GM21786 (cell line): ENCODE measurements around the gene AAMP.
A peak's percentile ranks its signal among the peaks of the same experiment; 100 is the strongest.

Experiments
- ATAC-seq: cut with Tn5 transposase; IDR thresholded peaks from one replicate; pipeline ENCODE4 v1.9.1; 2021; ENCODE audit not compliant: unreplicated experiment

The AAMP gene

DNA sequence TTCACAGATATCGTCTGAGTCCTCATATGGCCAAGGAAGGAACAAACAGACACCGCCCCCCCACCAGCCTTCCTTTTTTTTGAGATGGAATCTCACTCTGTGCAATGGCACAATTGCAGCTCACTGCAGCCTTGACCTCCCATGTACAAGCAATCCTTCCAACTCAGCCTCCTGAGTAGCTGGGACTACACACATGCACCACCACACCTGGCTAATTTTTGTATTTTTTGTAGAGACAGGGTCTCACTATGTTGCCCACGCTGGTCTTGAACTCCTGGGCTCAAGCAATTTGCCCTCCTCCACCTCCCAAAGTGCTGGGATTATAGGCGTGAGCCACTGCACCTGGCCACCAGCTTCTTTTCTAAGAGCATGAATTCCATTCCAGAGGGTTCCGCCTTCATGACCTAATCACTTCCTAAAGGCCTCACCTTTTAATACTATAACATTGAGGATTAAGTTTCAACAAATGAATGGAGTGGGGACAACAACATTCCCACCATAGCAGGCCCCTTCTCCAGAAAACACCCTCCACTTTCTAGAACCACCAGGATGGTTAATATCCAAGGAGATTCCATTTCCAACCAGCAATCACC, 24.6 kb upstream of the AAMP start:
- ATAC-seq = no peak

DNA sequence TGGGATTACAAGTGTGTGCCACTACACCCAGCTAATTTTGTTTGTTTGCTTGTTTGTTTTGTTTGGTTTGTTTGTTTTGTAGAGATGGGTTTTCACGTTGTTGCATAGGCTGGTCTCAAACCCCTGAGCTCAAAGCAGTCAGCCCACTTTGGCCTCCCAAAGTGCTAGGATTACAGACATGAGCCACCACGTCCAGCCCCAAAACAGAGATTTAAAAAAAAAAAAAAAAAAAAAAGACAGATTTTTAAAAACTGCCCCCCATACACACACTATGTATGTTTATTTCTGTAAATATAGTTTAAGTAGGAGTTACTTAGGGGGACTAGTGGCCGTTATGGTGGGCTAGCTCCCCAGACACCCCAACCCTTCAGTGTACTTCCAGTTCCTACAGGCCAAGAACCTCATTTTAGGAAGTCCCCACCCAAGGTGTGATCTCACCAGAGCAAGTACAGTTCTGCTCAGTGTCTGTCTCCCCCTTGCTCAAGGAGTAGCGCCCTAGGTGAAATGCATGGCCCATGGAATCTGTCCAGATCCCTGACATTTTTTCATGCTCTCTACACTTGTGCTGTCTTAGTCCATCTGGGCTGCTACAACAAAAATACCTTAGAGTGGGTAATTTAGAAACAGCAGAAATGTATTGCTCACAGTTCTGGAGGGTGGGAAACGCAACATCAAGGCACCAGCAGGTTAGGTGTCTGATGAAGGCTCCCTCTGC, 23.9 kb upstream of the AAMP start:
- no peak for ATAC-seq

DNA sequence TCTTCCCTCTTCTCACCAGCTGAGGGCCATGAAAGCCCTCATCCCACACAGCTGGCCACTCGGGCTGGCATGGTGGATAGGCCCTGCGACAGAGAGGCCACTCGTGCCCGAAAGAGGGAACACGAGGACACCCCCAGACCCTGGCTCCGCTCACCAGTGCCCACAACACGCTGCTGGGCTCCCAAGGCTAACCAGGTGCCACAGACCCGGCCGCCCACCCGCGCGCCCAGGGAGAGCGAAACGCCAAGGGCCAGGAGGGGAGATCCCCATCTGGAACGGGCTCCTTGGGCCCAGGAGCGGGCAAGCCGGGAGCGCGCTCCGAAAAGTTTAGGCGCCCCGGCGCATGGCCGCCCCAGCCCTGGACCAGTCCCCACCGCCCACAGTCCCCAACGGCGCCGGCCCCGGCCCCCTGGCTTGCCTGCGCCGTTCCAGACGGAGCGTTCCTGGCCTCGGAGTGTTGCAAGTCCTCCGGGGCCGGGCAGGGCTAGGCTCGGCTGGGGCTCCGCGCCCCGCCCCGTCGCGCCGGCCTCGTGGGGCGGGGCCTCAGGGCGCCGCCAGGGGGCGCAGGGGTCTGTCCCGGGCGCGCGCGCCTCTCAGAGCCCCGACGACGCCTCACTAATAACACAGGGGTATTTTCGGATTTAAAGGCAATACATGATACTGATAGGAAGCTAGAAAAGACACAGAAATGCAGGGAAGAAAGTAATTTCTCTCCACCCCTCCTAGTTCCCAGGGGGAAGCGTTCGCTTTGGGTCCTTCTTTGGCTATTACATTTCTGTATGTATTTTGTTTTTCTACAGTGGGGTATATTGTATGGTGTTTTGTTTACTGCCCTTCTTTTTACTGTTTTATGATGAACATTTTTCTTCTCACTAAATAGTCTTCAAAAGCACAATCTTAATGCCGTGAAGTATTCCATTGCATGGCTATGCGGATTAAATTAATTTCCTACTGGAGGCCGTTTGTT, 22.4 kb upstream of the AAMP start, which contains the start of gene TMBIM1:
TMBIM1 (minus strand) TSS at position 456 of the 967 bp plus-strand sequence. CDS start 10,362 bp downstream, outside the sequence.
- peak; percentile 42 for ATAC-seq

DNA sequence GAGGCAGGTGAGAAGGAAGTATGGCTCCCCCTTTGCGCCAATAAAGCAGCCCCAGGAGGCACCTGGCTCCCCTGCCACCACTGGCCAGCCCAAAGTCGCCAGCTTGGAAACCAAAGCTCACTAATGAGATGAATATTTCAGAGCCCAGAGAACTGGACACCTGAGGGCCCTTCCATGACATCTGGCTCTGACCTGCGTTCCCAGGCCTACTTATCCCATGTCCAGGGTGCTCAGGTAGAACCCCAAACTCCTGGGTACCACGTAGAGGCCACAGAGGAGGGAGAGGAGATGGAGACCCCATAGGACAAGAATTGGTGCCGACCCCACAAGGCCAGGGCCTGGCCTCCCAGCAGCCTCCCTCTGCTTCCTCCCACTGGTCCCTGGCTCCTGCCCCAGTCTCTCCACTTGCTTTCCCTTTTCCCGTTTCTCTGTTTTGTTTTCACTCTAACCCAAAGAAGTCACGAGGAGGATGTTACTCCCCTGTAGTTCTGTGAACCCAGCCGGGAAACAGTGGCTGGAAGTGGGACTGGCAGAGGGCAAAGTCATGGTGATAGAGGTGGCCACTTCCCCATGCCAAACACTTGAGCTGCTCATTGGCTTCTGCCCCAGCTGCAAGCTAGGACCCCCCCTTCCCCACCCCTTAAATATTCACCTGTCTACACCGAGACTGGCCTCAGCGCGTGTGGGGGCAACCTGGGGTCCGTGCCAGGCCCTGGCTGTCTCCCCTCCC, 21.5 kb upstream of the AAMP start:
- no peak for ATAC-seq

DNA sequence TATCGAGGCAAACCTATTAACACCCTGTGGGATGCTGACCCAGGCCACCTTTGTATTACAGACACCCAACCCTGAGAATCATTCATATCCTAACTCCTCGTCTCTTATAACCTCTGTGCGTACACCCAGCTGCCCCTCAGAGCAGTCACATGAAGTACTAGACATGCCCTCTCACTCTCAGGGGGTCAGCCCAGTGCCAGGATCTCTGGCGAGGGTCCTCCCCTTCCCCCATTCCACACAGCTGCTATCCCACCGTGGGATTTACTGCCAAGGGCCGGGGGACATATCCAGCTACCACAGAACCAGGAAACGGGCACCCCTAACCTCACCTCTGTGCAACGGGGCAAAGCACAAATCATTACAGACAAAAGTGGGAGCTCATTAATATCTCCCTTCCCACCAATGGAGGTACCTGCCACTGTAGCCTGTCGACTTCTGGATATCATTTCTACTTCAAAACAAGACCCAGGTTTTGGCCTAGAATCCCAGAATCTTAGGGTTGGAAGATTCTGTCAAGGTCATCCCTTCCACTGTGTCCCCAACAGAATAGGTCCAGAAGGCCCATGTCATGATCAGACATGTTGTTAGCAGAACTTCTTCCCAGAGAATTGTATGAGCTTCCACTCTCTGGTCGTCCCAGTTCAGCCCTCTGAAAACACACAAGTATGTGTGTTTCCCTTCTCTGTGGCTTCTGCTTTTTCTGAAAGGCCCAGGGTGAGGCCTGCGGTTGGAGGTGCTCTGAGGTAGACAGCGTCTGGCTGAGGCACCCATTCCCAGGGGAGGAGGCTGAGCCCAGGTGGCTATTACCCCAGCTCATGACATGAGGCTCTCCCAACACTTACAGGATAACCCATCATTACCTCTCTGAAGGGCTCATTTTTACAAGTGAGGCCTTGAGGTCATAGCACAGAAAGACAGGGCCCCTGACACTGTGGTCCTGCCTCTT, 20.7 kb upstream of the AAMP start:
- peak; percentile 59 for ATAC-seq

DNA sequence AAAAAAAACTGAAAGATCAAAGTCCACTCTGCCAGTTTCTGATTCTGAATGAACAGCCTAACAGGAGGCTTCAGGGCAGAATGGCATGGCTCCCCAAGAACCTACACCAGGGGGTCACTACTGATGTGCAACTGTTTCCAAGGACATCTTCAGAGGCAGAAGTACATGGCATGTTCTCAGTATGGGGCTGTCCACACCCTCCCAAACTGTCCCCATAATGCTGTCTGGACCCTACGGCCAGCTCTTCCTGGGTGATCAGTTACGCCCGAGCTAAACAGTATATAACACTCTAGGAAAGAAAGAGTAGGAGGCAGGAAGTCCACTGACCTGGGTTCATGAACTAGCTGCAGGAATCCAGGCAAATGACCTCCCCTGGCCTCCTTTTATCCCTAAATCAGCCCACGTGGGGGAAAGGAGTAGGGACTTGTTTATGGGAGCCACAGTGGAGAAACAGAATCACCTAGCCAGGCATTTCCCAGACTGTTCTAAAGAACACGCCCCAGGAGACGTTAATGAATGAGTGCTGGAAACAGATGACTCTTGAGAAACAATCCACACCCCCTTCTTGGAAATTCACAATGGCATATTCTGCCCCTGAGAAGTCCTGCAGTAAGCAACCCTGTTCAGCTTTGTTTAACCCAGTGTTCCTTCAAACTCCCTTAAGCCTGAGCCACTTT, 19.8 kb upstream of the AAMP start:
- ATAC-seq = no peak

DNA sequence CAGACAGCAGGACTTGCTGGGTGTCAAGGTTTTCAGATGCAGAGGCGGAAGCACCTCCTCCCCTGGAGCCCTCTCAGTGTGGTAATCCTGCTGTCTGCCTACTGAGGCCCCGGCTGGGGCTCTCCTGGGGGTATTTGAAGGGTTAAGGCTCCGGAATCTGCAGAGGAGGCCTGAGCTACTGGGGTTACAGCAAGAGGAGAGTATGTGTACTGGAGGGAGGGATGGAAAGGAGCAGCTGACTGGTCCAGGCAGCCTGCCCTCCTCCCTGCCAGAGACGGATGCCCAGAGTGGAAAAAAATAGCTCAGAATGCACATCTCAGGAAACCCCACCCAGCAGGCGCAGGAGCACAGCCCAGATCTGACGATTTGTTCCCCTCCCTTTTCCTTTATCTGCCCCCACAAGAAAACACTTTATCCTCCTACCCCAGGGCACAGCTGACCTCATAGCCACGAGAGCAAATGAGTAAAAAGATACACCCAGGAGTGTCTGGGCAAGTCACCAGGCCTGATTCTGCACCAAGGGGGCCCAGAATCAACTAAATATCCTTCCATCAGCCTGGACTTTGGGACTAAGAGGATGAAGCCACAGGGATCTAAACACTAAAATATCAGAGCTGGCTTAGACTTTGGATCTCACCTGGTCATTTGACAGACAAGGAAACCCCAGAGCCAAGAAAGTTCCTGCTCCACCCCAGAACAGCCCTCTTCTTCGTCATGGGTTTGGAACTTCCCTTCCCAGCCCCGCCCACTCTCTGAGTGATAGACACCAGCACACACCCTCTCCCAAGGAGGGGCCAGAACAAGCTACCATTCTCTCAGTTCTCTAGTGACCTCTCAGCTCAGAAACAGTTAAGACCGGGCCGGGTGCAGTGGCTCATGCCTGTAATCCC, 16.9 kb upstream of the AAMP start:
- peak; percentile 60 for ATAC-seq

DNA sequence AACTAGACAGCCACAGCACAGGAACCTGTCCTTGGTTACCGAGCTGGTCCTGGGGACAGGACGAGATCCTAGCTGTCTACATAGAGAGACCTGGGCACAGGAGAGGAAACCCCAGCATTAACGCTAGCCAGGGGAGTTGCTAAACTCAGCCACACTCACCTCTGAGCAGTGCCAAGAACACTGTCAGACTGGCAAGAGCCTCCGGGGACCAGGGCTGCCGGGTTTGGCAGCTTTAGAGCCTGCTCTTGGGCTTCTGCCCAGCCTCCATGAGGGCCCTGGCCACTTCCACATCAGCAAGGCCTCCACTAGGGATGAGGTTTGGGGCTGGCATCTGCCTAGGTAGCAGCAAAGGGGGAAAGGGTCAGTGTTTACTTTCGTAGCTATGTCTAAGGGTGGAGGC, 15.7 kb upstream of the AAMP start:
- ATAC-seq = no peak

DNA sequence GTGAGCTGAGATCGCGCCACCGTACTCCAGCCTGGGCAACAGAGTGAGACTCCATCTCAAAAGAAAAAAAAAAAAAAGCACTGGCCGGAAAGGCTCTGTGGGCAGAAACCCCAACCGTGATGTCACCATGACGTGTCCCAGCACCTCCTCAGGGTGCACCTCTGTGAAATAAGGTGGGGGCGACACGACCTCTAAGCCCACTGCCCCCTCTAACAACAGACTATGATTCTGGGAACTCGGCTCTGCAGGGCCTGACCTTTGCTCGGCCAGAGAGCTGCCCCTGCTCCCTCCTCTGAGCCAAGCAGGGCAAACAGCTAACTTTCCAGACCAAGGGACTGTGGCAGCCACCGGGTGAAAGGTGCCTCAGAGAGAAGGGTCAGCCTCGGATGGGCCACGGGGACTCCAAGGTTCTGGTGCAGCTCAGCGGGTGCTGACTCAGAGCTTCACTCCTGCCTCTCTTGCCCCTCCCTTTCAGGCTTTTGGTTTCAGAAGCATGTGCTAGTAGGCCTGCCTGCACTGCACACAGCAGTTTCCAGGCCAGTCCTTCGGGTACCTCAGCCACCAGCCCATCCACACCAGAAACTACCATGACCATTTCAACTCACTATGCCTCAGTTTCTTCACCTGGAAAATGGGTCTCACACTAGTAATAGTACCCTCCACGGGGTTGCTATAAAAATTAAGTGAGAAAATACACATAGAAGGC, 14.3 kb upstream of the AAMP start:
- ATAC-seq = peak; percentile 50

DNA sequence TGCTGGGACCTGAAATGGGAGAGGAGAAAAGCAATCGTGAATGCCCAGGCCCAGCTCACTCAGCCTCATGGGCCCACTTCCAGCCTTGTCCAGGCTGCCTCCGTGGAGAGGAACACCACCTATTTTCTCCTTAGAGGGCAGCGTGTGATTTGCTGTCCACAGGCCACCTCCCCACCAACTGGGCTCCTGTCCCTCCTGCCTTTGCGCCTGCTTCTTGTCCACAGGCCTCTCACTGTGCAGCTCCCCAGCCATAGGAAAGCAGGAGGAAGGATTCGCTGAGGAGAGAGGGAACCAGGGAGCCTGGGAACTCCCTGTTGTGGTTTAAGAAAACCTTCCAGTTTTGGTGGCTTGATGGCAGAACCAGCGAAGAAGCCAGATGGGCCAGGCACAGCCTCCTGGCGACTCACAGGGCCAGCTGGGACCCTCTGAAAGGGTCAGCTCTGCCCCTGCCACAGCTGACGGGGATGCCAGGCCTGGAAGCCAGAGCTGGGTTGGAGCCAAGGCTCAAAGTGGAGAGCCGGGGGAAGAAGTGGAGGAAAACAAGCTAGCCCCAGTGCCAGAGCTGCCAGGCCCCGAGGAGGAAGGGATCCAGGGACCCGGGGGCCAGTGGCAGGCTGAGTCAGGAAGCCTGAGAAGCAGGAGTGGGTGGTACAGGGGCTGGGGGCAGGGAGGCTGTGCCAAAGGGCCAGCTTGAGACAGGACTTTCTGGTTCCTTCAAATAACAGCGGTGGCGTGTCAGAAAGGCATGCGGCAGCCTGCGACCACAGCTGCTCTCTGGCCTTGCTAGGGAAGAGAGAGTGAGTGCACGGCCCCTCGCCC, 12.4 kb upstream of the AAMP start:
- no peak for ATAC-seq

DNA sequence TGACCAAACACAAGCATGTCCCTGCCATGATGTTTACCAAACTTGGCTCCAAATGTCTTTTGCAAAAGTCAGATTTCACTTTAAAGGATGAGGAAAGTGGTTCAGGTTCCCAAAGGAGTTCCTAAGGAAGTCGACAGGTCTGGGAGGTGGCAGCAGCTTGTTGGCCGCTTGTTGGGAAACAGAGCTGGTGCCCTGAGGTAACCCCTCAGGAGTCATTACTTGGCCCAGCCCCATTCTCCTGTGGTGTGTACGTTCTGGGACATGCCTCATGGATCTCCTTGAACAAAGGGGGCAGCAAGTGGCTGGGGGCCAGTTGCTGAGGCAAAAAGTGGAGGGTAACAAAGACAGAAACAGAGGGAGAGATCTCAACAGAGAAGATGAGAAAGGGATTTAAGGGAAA, 11.5 kb upstream of the AAMP start:
- ATAC-seq = no peak

DNA sequence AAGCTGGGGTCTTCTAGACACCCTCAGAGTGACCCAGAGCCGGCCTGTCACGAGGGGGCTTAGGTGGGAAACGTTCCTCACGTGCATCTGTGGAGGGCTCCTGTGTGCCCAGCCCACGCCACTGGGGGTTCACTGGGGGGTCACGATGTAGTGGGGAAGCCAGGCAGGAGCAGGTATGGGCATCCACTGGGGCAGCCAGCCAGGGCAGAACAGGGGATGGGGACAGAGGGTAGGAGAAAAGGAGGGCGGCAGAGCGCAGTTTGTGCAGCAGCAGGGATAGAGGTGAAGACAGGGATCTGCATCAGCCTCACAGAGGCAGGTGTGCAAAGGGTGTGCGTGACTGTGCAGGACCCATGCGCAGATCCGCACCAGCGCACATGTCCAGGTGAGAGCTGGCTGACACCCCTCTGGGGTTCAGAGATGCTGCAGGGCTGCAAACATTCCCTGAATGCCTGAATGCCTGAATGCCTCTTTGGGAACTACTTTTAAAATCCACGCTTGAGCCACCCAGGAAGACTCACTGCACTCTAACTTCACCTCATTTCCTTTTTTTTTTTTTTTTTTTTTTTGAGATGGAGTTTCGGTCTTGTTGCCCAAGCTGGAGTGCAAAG, 10.4 kb upstream of the AAMP start:
- no peak for ATAC-seq

DNA sequence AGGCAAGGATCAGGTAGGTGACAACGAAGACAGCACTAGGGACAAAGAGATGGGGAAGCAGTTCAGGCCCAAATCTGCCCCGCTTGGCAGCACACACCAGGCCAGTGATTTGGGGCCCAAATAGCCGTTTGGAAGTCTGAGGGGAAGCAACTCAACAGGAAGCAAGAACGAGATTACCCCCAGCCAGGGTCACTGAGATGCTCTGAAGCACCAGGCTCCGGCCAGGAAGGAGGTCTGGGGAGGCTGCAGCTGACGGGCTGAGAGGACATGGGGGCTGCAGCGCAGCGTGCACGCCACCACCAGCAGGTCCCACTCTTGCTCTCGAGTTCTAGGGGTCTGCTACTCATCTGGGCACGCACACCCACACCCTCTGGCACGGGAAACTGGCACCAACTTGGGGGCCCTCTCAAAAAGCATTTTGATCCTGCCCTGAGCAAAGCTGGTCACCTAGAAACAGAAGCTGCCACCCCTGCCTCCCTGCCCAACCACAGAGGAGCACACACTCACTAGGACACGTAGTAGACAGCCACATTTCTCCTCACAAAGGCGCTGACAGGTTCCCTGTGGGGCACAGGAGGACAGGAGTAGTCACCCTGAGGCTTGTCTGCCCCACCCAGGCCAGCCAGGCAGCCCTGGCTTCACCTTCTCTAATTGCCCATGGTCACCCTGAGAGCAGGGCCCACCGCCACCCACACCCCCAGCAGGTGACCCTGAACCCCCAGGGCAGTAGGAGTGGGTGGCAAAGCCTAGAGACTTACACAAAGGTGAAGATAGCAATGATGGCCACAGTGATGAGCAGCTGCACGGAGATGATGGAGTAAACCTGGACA, 8.8 kb upstream of the AAMP start:
- no peak for ATAC-seq

DNA sequence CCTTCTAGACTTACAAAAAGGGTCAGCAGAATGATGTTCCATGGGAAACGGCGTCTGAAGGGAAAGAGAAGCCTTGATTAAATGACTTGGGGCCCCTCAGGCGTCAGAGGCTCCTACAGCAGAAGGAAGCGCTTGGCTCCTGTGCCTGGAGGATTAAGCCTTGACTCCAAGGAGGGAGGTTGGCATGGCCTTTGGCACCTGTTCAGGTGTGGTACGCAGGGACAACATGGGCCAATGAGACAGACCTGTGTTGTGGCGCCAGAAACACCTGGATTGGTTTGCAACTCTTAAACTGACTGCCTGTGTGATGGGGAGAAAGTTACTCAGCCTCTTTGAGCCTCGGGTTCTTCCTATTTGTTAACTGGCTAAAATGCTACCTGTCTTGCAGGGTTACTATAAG, 8.0 kb upstream of the AAMP start:
- no peak for ATAC-seq

DNA sequence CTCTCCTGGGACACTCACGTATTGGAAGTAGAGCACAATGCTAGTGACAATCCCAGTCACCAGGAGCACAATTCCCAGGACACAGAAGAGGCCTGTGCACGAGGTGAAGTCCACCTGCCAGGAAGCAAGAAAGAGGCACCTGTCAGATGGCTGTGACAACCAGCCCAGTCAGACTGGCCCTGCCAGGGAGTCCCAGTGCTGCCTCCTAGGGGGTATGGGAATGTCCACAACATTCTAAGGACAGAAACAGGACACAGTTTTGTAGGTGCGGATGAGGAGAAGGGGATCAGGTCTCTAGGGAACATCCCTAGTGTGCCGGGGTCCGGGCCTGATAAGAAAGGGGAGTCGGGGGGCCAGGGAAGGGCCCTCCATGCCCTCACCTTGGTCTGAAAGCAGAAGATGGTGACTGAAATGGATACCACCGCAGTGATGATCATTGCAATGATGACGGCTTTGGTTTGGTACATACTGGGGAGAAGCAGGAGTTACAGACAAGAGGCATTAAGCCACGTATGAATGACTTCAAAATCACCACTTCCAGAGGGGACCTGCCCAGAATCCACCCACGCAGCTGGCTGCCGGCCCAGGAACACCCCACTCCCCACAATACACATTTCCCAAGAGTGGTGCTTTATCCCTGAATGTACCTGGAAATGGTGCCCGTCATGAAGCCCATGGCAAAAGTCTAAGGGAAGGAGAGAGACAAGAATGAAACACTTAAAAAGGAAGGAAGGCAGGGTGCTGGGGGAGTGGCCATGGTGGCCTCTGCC, 7.2 kb upstream of the AAMP start:
- no peak for ATAC-seq
